HepG2 (cell line): ENCODE data around the gene UBAP2L. TPM values are rescaled to one million over a fixed set of nuclear protein-coding genes. Genes with fewer than 3 reads are reported as not detected.

Experiments used
- CC2D1A ChIP-seq: sonication (generic); formaldehyde crosslinking; IDR thresholded peaks from 2 replicates; pipeline ENCODE4 v1.8.1; 2023; ENCODE audit warnings: mild to moderate bottlenecking, missing genetic modification reagents
- CHD2 ChIP-seq: IDR thresholded peaks from 2 replicates; pipeline ENCODE4 v1.6.1; 2011; ENCODE audit warnings: low read depth, low read length, improper control_type of control experiment
- DNMT1 ChIP-seq: sonication (generic); formaldehyde crosslinking; IDR thresholded peaks from 2 replicates; pipeline ENCODE4 v1.5.1; 2020; ENCODE audit warnings: mild to moderate bottlenecking, missing genetic modification reagents
- ERF ChIP-seq: IDR thresholded peaks from 2 replicates; pipeline ENCODE4 v1.6.1; 2018; ENCODE audit warnings: missing biosample characterization, missing genetic modification reagents
- GMEB2 ChIP-seq: IDR thresholded peaks from 2 replicates; pipeline ENCODE4 v1.6.1; 2016; ENCODE audit warnings: missing biosample characterization, missing genetic modification reagents, low read depth
- HNRNPL ChIP-seq: fragments of 200-400 bp; formaldehyde crosslinking; IDR thresholded peaks from 2 replicates; pipeline ENCODE4 v1.6.1; 2017; ENCODE audit warnings: mild to moderate bottlenecking, low read depth, low read length
- IKZF1 ChIP-seq: fragments of 450-650 bp; IDR thresholded peaks from 2 replicates; pipeline ENCODE4 v1.7.1; 2016
- IRX3 ChIP-seq: sonication (generic); formaldehyde crosslinking; IDR thresholded peaks from 2 replicates; pipeline ENCODE4 v1.8.1; 2023; ENCODE audit warnings: mild to moderate bottlenecking, low read depth, missing genetic modification reagents, borderline replicate concordance
- KLF15 ChIP-seq: sonication (generic); formaldehyde crosslinking; IDR thresholded peaks from 2 replicates; pipeline ENCODE4 v1.8.1; 2023; ENCODE audit warnings: borderline replicate concordance, mild to moderate bottlenecking, inconsistent platforms, missing genetic modification reagents, mixed read lengths
- MBNL3 ChIP-seq: fragments of 250-450 bp; sonication (Bioruptor Pico); conservative IDR thresholded peaks from 2 replicates; pipeline ENCODE4 v1.8.0; 2022; ENCODE audit warnings: mild to moderate bottlenecking, inconsistent platforms
- NCOA5 ChIP-seq: sonication (generic); formaldehyde crosslinking; IDR thresholded peaks from 2 replicates; pipeline ENCODE4 v1.4.0; 2020; ENCODE audit warnings: missing genetic modification reagents
- NFE2 ChIP-seq: sonication (generic); formaldehyde crosslinking; IDR thresholded peaks from 2 replicates; pipeline ENCODE4 v1.4.0; 2020; ENCODE audit warnings: missing genetic modification reagents
- NR3C1 ChIP-seq: sonication (generic); formaldehyde crosslinking; IDR thresholded peaks from 2 replicates; pipeline ENCODE4 v1.4.0; 2020; ENCODE audit warnings: missing genetic modification reagents
- PHF20 ChIP-seq: sonication (generic); formaldehyde crosslinking; IDR thresholded peaks from 2 replicates; pipeline ENCODE4 v1.5.0; 2020; ENCODE audit warnings: mild to moderate bottlenecking, missing genetic modification reagents
- PRDM10 ChIP-seq: sonication (generic); formaldehyde crosslinking; IDR thresholded peaks from 2 replicates; pipeline ENCODE4 v1.4.0; 2020; ENCODE audit warnings: low read depth, missing genetic modification reagents
- RBM22 ChIP-seq: fragments of 200-400 bp; formaldehyde crosslinking; optimal IDR thresholded peaks from 2 replicates; pipeline ENCODE3; 2017; ENCODE audit warnings: mild to moderate bottlenecking, low read length, moderate library complexity
- SALL2 ChIP-seq: sonication (generic); formaldehyde crosslinking; IDR thresholded peaks from 2 replicates; pipeline ENCODE4 v1.8.1; 2023; ENCODE audit warnings: mild to moderate bottlenecking, missing genetic modification reagents, inconsistent platforms
- SMC3 ChIP-seq: IDR thresholded peaks from 2 replicates; pipeline ENCODE4 v1.6.1; 2011; ENCODE audit warnings: low read length, improper control_type of control experiment
- SOX5 ChIP-seq: IDR thresholded peaks from 2 replicates; pipeline ENCODE4 v1.6.1; 2016; ENCODE audit warnings: borderline replicate concordance
- ZNF44 ChIP-seq: sonication (generic); formaldehyde crosslinking; IDR thresholded peaks from 2 replicates; pipeline ENCODE4 v1.5.1; 2020; ENCODE audit warnings: mild to moderate bottlenecking, missing genetic modification reagents
- ZNF782 ChIP-seq: sonication (generic); formaldehyde crosslinking; IDR thresholded peaks from 2 replicates; pipeline ENCODE4 v1.4.0; 2020; ENCODE audit warnings: missing genetic modification reagents, mild to moderate bottlenecking, borderline replicate concordance
- polyA plus RNA-seq, 8 experiments: library from polyadenylated mRNA; depleted of rRNA in 3 of 8; stranded (reverse) in 7 of 8; unstranded in 1 of 8; fragments of >200 nt; fragmentation: Illumina TruSeq in 4 of 8; extraction: Trizol in 4 of 8; gene quantifications; 2 replicates each; pipeline versions ENCODE4 v1.2.1 to v1.2.3, GENCODE V29; 2011 to 2016; ENCODE audit warnings: low read depth in 4 of 8, missing spikeins in 1 of 8, mixed read lengths in 1 of 8; ENCODE audit not compliant: insufficient read depth in 1 of 8
- total RNA-seq, 5 experiments: library from RNA; depleted of rRNA; stranded (reverse); fragments of >200 nt; fragmentation: Illumina TruSeq; extraction: Trizol; gene quantifications; 2 replicates each; pipeline ENCODE4 v1.2.3, GENCODE V29; 2016; ENCODE audit warnings: low read depth in 1 of 5
- TF ChIP-seq, protein P1 (sequence below): sonication (generic); formaldehyde crosslinking; IDR thresholded peaks from 2 replicates; pipeline ENCODE4 v1.4.0; 2020; ENCODE audit warnings: mild to moderate bottlenecking, missing genetic modification reagents
- TF ChIP-seq, protein P2 (sequence below): sonication (generic); formaldehyde crosslinking; IDR thresholded peaks from 2 replicates; pipeline ENCODE4 v1.4.0; 2020; ENCODE audit warnings: missing genetic modification reagents

UBAP2L gene
- total and polyA plus RNA-seq, 2 of the 13 experiments (the other 11 are each of a cell fraction or from before 2014, with no cell fraction given), result 74.2 to 159 TPM

DNA sequence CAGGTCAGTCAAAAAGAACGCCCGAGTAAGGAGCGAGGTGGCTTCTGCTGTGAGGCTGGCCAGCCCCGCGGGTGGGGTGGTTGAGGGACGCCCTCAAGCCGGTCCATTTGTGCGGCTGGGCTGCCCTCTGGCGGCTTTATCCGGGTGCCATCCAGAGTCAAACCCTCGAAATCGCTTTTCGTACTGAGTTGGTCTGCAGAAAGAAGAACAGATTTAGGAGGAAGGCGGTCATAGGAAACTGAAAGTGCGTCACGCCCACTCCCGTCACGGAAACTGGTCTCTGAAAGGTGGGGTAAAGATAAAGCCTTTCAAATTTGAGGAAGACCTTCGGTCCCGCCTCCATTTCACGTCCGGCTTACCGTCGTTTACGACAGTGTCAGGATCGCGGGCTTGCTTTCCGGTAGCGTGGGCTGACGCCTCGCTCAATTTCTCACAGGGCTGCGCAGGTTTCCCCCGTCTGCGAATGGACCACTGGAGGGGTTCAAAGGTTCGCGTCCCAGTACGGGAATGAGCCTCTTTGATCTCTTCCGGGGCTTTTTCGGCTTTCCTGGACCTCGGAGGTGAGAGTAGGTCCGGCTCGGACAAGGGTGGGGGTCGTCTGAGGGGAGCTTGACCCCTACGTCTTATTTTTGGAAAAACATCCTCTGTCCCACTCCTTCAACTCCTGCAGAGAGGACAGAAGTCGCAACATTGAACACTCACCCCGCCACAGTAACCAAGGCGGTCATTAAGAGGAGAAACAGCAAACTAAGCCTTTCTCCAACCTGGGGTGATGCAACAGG lies 51.7 kb downstream of the UBAP2L start, which contains the start of gene HAX1 (continued):
- peak; percentile 67 for TF ChIP-seq PRDM10
- 0 out of 2 replicates have a peak, but pooled peaks have one; percentile 47 for TF ChIP-seq SOX5 (CRISPR knock-in tag)
- no peak for TF ChIP-seq IKZF1
- no peak for TF ChIP-seq ZNF44
- no peak for TF ChIP-seq NR3C1
- no peak for TF ChIP-seq NFE2
- TF ChIP-seq DNMT1 (CRISPR knock-in tag), result no peak
- TF ChIP-seq SALL2 (CRISPR knock-in tag), result 0 out of 2 replicates have a peak, but pooled peaks have one; percentile 49
- no peak for TF ChIP-seq ZNF782 (CRISPR knock-in tag)
- peak; percentile 84 for TF ChIP-seq GMEB2 (CRISPR knock-in tag)
- no peak for TF ChIP-seq CHD2
- no peak for TF ChIP-seq CC2D1A
- TF ChIP-seq, protein P1, sequence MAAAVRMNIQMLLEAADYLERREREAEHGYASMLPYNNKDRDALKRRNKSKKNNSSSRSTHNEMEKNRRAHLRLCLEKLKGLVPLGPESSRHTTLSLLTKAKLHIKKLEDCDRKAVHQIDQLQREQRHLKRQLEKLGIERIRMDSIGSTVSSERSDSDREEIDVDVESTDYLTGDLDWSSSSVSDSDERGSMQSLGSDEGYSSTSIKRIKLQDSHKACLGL (CRISPR knock-in tag), result 0 out of 2 replicates have a peak, but pooled peaks have one; percentile 46
- no peak for TF ChIP-seq IRX3
- TF ChIP-seq RBM22, result peak; percentile 88
- TF ChIP-seq MBNL3 (CRISPR knock-in tag), result no peak
- peak; percentile 86 for TF ChIP-seq ERF (CRISPR knock-in tag)
- TF ChIP-seq, protein P2, sequence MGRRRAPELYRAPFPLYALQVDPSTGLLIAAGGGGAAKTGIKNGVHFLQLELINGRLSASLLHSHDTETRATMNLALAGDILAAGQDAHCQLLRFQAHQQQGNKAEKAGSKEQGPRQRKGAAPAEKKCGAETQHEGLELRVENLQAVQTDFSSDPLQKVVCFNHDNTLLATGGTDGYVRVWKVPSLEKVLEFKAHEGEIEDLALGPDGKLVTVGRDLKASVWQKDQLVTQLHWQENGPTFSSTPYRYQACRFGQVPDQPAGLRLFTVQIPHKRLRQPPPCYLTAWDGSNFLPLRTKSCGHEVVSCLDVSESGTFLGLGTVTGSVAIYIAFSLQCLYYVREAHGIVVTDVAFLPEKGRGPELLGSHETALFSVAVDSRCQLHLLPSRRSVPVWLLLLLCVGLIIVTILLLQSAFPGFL (CRISPR knock-in tag), result no peak
- TF ChIP-seq NCOA5 (CRISPR knock-in tag), result no peak
- TF ChIP-seq PHF20, result peak; percentile 97
- no peak for TF ChIP-seq KLF15 (CRISPR knock-in tag)
- TF ChIP-seq HNRNPL, result no peak
- TF ChIP-seq SMC3, result peak; percentile 66
